SKM-1 (cell line): ENCODE results near the gene MYLK.
"Not testable (repeated sequence)": the region's sequence is repeated elsewhere in the genome, so short reads cannot be mapped to it uniquely, and the experiment has no call there.

Source experiments
- DNase-seq: peaks from one replicate; lab custom pipeline; 2025; ENCODE audit not compliant: unreplicated experiment; lab: John Stamatoyannopoulos, UW

The MYLK gene

DNA sequence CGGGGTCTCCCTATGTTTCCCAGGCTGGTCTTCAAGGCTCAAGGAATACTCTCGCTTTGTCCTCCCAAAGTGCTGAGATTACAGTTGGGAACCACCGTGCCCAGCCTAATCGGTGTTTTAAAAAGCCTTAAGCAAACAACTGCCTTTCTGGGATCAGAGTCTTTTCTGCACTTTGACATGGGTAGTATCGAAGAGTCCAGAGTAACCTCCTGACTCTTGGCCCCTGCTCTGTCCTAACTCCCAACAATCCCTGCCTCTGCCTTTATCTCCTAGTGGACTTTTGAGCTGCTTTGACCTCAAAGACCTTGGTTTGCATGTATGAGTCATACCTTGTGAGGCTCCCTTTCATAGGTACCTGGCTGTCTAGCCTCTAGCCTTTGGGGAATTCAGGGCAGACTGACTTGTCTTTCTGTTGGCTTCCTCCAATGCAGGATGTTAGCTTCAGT, 278.3 kb downstream of the MYLK start:
- DNase-seq: no peak

DNA sequence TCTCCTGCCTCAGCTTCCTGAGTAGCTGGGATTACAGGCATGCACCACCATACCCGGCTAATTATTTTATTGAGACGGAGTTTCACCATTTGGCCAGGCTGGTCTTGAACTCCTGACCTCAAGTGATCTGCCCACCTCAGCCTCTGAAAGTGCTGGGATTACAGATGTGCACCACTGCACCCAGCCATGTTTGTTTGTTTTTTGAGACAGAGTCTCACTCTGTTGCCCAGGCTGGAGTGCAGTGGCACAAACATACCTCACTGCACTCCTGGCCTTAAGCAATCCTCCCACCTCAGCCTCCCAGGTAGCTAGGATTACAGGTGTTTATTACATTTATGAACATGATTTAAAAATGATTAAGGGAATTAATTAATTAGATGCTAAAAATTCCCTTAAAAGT, 281.0 kb downstream of the MYLK start:
- DNase-seq: not testable (repeated sequence)

DNA sequence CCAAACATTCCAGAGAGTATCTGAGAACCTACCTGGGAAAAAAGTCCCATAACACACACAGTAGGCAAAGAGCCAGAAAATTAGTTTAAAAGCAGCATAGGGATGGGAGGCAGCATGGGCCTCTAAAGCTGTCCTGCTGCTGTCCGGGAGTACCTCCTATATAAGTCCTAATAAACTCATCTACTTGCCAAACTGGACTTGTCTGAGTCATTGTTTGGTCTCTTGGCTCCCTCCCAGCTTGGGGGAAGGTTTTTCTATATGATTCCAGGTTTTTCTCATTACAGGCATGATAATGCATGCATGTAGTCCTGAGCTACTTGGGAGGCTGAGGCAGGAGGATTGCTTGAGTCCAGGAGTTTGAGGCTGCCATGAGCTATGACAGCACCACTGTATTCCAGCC, 281.8 kb downstream of the MYLK start:
- no peak for DNase-seq

DNA sequence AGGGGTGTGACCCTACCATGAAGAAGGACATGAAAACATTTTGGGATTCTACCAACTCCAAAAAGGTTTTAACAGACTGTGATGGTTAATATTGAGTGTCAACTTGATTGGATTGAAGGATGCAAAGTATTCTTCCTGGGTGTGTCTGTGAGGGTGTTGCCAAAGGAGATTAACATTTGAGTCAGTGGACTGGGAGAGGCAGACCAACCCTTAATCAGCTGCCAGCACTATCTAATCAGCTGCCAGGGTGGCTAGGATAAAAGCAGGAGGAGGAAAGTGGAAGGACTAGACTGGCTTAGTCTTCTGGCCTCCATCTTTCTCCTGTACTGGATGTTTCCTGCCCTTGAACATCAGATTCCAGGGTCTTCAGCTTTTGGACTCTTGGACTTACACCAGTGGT, 283.3 kb downstream of the MYLK start:
- not testable (repeated sequence) for DNase-seq

DNA sequence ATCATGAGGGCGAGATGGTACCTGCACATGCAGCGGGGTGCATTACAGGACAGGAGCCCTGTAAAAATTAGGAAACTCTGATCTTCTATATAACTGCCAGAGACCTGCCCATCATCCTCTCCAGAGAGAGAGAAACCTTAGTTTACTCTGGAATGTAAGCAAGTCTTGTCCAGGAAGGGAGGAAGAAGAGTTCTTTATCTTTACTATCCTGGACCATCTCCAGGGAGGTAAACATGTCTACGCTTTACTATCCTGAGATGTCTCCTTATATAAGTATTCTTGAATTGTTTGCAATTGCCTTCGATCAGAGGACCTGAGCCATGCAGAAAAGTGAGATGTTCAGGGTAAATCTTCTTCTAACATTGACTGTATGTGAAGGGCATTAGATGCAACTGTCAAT, 286.6 kb downstream of the MYLK start:
- DNase-seq: no peak

DNA sequence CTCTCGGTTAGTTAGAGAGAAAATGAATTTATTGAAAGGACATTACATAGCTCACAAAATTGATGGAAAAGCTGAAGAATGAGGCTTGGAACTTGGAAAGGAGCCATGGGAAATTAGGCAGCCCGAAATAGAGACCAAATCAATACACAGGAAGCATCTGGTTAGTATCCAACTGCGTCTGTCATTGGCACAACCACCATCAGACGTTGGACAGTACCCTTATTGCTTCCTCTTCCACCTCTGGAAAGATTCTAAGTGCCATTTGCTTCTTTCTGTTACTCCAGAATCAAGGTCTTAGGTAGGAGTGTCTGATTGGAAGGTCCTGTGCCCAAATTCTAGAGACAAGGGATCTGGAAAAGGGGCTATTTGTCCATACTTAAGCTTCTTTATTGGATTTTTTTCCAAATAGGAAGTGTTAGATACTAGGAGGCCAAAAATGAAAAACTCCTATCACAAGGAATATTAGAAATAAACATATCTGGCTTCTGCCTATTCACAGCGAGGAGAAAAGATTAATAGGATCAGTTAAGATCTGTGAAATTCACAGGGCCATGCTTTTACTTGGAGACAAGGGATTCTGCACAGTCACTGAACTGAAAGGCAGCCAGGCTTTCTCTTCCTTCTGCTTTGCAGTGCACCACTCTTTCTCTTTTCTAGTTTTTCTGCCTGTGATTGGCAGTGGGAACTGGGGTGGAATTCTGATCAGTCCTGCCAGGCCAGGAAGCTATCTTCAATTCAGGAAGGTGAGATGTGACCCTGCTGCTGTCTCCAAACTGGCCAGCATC, 288.5 kb downstream of the MYLK start:
- DNase-seq: no peak

DNA sequence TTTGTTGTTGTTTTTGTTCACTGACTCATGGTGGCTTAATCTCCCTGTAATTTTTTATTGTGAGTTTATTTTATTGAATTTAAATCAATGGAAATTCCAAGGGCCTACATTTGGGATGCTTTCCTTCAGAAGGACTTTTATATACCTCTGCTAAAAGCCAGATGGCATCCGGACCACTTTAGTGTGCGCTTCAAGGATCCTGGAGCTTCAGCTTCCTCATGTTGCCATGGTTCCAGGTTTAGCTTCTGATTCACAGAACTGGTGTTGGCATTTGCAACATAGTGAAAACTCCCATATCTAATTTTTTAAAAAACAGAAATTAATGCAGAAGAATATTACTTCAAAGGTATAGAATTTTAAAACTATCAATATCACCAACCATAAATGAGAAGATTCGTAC, 290.8 kb downstream of the MYLK start:
- no peak for DNase-seq

DNA sequence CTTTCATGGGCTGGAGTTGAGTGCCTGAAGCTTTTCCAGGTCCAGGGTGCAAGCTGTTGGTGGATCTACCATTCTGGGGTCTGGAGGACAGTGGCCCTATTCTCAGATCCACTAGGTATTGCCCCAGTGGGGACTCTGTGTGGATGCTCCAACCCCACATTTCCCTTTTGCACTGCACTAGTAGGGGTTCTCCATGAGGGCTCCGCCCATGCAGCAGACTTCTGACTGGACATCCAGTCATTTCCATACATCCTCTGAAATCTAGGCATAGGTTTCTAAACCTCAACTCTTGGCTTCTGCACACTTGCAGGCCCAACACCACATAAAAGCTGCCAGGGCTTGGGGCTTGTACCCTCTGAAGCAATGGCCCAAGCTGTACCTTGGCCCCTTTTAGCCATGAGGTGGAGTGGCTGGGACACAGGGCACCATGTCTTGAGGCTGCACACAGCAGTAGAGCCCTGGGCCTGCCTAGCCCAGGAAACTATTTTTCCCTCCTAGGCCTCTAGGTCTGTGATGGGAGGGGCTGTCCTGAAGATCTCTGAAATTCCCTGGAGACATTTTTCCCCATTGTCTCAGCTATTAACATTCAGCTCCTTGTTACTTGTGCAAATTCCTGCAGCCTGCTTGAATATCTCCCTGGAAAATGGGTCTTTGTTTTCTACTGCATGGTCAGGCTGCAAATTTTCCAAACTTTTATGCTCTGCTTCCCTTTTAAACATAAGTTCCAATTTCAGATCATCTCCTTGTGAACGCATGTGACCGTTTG, 293.3 kb downstream of the MYLK start:
- no peak for DNase-seq

DNA sequence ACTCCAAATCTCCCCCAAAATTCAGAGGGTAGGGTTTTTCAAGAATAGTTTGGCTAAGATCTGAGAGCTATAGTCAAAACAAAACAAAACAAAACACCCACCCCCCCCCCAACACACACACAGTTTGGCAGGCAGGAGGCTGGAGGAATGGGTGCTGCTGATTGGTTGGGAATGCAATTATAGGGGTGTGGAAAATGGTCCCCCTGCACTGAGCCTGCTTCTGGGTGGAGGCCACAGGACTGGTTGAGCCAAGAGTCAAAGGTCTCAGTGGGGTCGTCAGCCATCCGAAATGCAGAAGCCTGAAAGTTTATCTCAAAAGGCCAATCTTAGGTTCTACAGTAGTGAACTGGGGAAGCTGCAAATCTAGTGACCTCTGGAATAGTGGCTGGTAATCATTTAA, 296.7 kb downstream of the MYLK start:
- no peak for DNase-seq

DNA sequence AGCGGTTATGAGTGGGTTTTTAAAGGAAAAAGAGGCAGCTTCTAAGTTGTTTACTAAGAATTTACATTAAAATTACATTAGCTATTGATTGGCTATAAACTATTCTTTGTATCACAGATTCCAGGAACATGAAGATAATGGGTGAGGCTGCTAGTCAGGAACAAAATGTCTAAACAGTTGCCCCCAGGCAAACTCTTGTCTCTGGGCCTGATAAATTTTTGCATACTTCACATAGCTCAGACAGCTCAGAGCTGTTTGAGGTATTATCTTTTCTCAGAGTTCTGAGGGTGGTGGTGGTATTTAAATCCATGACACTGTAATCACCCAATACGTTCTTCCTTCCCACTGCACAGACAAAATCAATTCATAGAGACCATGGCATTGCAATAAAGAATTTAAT, 297.2 kb downstream of the MYLK start:
- DNase-seq: no peak

DNA sequence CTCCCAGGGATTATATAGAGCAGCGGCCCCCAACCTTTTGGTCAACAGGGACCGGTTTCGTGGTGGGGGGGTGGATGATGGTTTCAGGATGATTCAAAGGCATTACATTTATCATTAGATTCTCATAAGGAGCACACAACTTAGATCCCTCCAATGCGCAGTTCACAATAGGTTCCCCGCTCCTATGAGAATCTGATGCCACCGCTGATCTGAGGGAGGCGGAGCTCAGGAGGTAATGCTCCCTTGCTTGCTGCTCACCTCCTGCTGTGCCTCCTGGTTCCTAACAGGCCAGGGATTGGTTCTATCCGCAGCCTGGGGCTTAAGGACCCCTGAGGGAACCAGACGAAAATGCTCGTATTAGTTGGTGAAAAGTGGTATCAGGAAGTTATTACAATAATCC, 298.0 kb downstream of the MYLK start:
- DNase-seq: peak; percentile 30

DNA sequence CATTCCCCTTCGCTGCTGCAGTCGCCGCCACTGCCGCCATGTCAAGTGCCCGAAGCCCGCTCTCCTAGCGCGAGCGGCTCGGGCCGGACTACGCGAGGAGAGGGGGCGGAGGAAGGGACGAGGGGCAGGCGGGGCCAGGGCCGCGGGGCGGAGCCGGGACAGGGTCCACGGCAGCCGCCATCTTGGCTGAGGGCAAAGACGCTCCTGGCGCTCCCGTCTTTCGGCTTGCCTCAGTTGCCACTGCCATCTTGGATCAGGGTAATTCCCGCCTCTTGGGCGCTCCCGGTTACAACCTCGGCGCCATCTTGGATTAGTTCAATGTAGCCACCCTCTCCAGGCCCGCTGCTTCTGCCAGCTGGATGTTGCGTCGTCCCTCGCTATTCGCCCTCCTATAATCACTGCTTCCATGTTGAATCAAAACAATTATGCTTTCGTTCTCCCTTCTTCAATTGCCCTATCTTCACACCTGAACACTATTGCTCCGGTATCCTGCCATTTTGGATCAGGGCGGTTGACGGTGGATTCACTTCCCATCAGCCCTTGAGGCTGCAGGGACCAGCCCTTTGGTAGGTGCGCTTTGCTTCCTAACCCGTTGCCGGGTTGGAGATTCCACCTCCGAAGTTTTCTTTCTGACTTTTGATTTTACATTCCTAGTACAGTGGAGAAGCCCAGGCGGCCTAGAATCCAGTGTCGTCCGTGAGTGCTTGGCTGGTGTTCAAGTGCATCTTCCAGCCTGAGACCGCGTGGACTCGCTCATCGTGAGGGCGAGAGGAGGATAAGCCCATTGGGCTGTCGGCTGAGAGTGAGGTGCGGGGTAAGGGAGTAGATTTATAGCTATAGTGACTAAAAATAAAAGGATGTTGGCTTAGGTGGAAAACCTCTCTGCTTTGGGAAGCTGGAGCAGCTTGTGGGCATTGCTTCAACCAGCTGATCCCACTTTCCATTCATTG, 298.9 kb downstream of the MYLK start, which contains the start of gene HACD2:
Gene HACD2 (minus strand): TSS at position 66 of the 950 bp plus-strand sequence. CDS start 26 bp downstream, at position 40.
- DNase-seq: peak; percentile 97

DNA sequence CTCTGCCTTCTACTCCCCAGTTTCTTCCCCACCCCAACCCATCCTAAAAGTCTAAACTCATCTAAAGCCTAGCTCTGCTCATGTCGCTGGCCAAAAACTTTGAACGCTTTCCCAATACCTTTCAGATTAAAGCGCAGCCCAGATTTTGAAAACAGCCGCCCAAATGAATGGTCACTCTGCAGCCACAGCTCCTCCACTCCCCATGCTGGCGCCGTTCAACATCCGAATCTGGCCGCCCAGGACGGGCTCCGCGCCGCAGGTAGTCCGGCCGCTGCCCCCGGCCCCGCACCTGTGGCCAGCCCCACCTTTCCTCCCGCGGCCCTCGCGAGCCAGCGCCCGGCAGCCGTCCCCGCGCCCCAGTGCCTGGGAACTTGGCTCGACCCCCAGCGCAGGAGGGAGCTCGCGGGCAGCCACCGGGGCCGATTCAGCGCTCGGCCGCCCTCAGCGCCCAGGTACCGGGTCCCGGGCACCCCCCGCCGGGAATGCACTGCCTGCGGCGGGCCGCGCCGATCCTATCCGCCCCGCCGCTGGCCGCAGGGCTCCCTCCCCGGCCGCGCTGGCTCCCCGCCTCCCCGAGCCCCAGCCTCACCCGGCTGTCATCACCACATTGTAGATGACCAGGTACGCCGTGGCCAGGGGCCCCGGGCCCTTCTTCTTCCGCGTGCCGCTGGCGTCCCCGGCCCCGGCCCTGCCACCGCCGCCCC, 299.7 kb downstream of the MYLK start:
- no peak for DNase-seq

DNA sequence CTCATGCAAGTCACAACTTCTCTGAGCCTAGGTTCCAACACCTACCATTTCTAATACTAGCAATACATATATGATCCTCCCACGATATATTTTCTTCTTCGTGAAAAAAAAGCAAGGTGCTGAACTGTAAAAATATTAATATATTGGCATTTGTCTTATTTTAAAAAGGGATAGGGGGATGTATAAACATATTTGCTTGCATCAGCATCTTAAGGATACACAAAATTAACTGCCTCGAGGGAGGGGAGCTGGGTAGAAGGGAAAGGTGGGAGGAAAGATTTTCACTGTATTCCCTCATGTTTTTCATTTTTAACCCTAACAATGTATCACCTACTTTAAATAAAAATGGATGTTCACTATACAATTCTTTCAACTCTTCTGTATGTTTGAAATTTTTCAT, 300.6 kb downstream of the MYLK start:
- DNase-seq: no peak

DNA sequence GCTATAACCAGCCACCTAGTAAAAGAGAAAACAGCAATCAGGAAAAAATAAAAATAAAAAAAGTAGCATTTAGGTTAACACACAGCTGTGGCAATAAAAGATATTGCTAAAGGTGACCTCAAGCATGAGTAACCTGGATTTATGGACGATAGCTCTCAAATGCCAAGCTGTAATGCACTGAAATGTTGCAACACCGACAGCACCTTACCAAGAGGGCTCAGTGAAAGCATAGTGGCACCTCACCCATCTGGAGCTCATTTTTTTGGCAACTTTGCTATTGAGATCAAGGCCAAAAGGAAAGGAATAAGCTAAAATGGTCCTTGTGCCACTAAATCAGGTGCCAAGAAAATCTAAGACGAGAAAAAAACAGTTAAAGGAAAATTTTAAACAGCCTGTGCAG, 301.8 kb downstream of the MYLK start:
- DNase-seq: no peak

DNA sequence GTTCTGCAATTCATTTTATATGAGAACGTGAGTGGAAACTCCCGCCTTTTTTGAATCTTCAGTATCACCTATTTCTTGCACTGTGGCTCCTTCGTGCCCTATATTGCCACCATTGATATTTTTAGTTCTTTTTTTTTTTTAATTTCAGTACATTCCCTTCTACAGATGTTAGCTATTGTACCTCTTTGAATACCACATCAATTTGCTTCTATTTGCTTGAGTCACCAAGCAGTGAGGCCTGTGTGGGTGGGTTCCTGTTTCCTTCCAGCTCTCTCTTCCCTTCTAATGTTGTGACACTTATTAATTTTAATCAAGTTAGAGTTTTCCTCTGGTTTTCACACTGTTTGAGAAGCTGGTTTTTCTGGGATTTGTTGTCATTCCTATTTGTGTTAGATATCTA, 308.0 kb downstream of the MYLK start:
- no peak for DNase-seq

DNA sequence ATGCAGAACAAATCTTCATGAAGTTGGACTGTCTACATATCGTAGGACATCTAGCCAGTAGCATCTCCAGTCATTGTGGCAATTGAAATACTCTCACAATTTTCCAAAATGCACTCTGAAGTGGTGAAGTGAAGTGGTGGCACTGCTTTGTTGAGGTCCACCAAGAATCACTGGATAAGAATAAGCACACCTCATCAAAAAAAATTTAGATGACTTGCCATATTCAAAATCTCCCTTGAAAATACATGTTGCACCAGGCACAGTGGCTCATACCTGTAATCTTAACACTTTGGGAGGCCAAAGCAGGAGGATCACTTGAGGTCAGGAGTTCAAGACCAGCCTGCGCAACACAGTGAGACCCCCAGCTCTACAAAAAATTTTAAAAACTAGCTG, 312.2 kb downstream of the MYLK start:
- no peak for DNase-seq

DNA sequence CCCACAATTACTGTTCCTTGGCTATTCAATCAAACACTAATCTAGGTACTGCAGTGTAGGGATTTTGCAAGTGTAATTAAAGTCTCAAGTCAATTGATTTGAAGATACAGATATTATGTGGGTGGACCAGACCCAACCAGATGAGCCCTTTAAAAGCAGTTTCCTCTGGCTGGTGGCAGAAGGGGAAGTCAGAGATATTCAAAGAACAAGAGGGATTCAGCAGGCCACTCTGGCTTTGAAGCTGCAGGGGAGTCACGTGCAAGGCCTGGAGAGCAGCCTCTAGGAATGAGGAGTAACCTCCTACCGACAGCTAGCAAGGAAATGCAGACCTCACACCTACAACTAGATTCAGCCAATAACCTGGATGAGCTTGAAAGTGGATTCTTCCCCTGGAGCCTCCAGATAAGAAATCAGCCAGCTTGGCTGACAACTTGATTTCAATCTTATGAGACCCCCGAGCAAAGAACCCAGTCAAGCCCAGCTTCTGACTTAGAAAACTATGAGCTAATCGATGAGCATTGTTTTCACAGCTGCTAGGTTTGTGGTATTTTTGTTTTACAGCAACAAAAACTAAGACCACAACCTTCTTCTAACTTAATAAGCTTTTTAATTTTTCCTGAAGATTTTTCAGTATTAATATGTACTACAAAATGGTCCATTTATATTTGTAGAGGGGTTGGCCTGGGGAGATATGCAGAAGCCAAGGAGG, 312.7 kb downstream of the MYLK start:
- peak; percentile 15 for DNase-seq

DNA sequence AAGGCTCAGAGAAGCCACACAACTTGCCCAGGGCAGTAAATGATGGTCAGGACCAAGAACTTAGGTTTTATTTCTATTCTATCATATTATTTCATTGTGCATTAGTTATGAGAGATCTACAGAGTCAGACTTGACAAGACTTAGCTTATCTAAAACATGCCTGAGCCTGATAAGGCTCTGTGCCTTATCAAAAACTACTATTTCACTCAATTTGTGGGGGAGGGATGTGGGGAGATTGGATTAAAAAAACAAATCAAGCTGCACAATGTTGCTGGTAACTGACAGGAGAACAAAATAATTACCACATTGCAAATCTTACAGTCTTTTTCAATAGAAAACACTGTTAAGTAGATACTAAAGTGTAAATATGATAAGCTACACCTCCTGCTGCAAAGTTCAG, 315.3 kb downstream of the MYLK start:
- no peak for DNase-seq

DNA sequence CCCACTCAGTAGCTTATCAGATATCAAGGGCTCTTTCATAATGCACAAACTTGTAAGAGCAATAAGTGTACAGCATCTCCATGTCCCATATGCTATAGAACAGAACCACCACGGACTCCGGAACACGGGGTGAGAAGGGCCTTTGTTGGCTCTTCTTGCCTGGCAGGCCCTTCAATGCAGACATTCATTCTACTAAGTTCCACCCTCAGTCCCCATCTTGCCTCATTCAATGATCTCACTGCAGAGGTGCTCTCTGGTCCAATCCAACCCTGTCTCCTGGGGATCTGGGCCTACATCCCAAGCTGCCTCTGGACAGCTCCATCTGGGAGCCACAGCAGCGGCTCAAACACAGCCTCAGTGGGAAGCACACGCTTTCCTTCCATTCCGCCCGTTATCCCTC, 316.1 kb downstream of the MYLK start:
- DNase-seq: no peak
